Tibial nerve (tissue), 4 donors: Measurements from ENCODE around the gene ZNF827.

ENCODE experiments used
- CTCF ChIP-seq, 5 experiments: fragments of 200-600 bp in 3 of 5; fragments of 450-650 bp in 2 of 5; sonication (generic) in 3 of 5; IDR thresholded peaks; one replicate each; pipeline ENCODE4 v1.5.1; 2016 to 2019; ENCODE audit warnings: antibody characterized with exemption in 5 of 5, mild to moderate bottlenecking in 3 of 5, moderate library complexity in 2 of 5
- EP300 ChIP-seq, 2 donors: sonication (generic); formaldehyde crosslinking; IDR thresholded peaks; one replicate each; pipeline ENCODE4 v1.6.1; 2017; ENCODE audit warnings: antibody characterized with exemption in 2 of 2, mild to moderate bottlenecking in 1 of 2
- POLR2A ChIP-seq, 2 donors: fragments of 450-650 bp; IDR thresholded peaks; one replicate each; pipeline ENCODE4 v1.6.1; 2017; ENCODE audit warnings: antibody characterized with exemption in 2 of 2, mild to moderate bottlenecking in 2 of 2, moderate library complexity in 2 of 2

- no peak for TF ChIP-seq CTCF (IDR thresholded peaks at IDR 0.05)
- TF ChIP-seq POLR2A (IDR thresholded peaks at IDR 0.05): no peak
- TF ChIP-seq EP300 (IDR thresholded peaks at IDR 0.05): no peak
These were observed 51.2 kb downstream of the ZNF827 start for GRCh38 chr4:145887241-145887991.
